Natural killer cell (primary cell): ENCODE data around the gene MIGA2. TPM values are rescaled to one million over a fixed set of nuclear protein-coding genes. Genes with fewer than 3 reads are reported as not detected.

ENCODE experiments used
- ATAC-seq, 3 donors: fragments of 150-1000 bp in 2 of 3; fragments of 200-7000 bp in 1 of 3; cut with Tn5 transposase; 1 replicate in 1 of 3; 2 replicates in 2 of 3; pipeline ENCODE4 v1.10.0; 2021; ENCODE audit warnings: mild to moderate bottlenecking in 2 of 3, moderate library complexity in 2 of 3
- DNase-seq, 2 donors: peaks; one replicate each; pipeline versions ENCODE4 v3.0.0 to v3.0.0-alpha.2; 2013 to 2021; ENCODE audit warnings: mixed read lengths in 1 of 2
- H3K27ac ChIP-seq: one replicate; pipeline ENCODE4 v1.5.1; 2013; ENCODE audit warnings: mild to moderate bottlenecking, low read length
- H3K27me3 ChIP-seq: one replicate; pipeline ENCODE4 v1.6.1; 2013; ENCODE audit warnings: low read length; ENCODE audit not compliant: control insufficient read depth, insufficient read depth
- H3K36me3 ChIP-seq: one replicate; pipeline ENCODE4 v1.6.1; 2013; ENCODE audit warnings: low read length; ENCODE audit not compliant: control insufficient read depth, insufficient read depth
- H3K4me1 ChIP-seq: one replicate; pipeline ENCODE4 v1.6.1; 2013; ENCODE audit warnings: low read length; ENCODE audit not compliant: control insufficient read depth, insufficient read depth
- H3K4me3 ChIP-seq: one replicate; pipeline ENCODE4 v1.5.1; 2013; ENCODE audit warnings: low read length
- H3K9me3 ChIP-seq: one replicate; pipeline ENCODE4 v1.6.1; 2013; ENCODE audit warnings: low read length; ENCODE audit not compliant: control insufficient read depth, insufficient read depth
- H3K27ac Mint-ChIP-seq, 2 donors: one replicate each; pipeline ENCODE4 v1.8.0; 2022; ENCODE audit warnings: mild to moderate bottlenecking in 2 of 2, mixed read lengths in 2 of 2, moderate library complexity in 1 of 2
- H3K27me3 Mint-ChIP-seq, 2 donors: one replicate each; pipeline ENCODE4 v1.8.0; 2022; ENCODE audit warnings: low read depth in 2 of 2, mixed read lengths in 2 of 2
- H3K36me3 Mint-ChIP-seq: one replicate; pipeline ENCODE4 v1.8.0; 2022; ENCODE audit warnings: mixed read lengths
- H3K4me1 Mint-ChIP-seq, 2 donors: one replicate each; pipeline ENCODE4 v1.8.0; 2022; ENCODE audit warnings: mixed read lengths in 2 of 2
- H3K4me3 Mint-ChIP-seq: one replicate; pipeline ENCODE4 v1.8.0; 2022; ENCODE audit warnings: mild to moderate bottlenecking, moderate library complexity, mixed read lengths
- H3K9me3 Mint-ChIP-seq, 2 donors: one replicate each; pipeline ENCODE4 v1.8.0; 2022; ENCODE audit warnings: mixed read lengths in 2 of 2
- CTCF ChIP-seq: fragments of 200-600 bp; IDR thresholded peaks from one replicate; pipeline ENCODE4 v1.8.0; 2022; ENCODE audit warnings: antibody characterized with exemption
- WGBS: methylation state at CpG from one replicate; pipeline ENCODE4 v1.1.7; 2013; ENCODE audit warnings: missing lambda C conversion rate; ENCODE audit not compliant: insufficient coverage; 5-methylcytosine and 5-hydroxymethylcytosine counted together
- intact Hi-C: fragments of 100-400 bp; cut with micrococcal nuclease; formaldehyde crosslinking; loops from one replicate; pipeline ENCODE4 v1.14.2; 2022
- total RNA-seq, 4 donors: library from RNA; stranded (reverse); fragments of 120-200 nt in 1 of 4; gene quantifications; one replicate each; pipeline versions ENCODE4 v1.2.3 to v1.2.4, GENCODE V29; 2013 to 2022

Gene MIGA2
- total RNA-seq, 3 donors from 2014 or later (not counting 1 experiment from before 2014, with no cell fraction given) = 67.3 to 77.9 (median 73.9) TPM

GRCh38 chr9:129042016-129042415 lies 5.6 kb downstream of the MIGA2 start:
- H3K36me3 ChIP-seq = peaks cover 20% of the 10 kb centered on the region
- TF ChIP-seq CTCF = no peak
- DNase-seq (no peak), ATAC-seq (no peak)
- H3K27ac ChIP-seq = no peak overlapping the region
- intact Hi-C loops = no loop called here
- peaks cover 18% of the 10 kb centered on the region for H3K4me1 ChIP-seq
- H3K27me3 ChIP-seq = no peaks in the 10 kb centered on the region
- no peak overlapping the region for H3K4me3 ChIP-seq
- Mint-ChIP-seq H3K4me3 (no peak overlapping the region), H3K27ac (no peak overlapping the region), H3K27me3 (no peaks in the 10 kb centered on the region), H3K36me3 (no peaks in the 10 kb centered on the region), H3K9me3 (no peaks in the 10 kb centered on the region), H3K4me1 (peaks cover 13 to 26% of the 10 kb centered on the region in 2 donors)
- H3K9me3 ChIP-seq = no peaks in the 10 kb centered on the region
- WGBS = 95% methylated on average over 16 of the region's 16 CpGs

GRCh38 chr9:129052592-129052991 lies 16.2 kb downstream of the MIGA2 start:
- DNase-seq = no peak
- H3K27me3 ChIP-seq = no peaks in the 10 kb centered on the region
- 96% methylated on average over 7 of the region's 8 CpGs for WGBS

GRCh38 chr9:129053020-129053419 lies 16.6 kb downstream of the MIGA2 start:
- Histone ChIP-seq H3K27ac (no peak overlapping the region), H3K4me3 (no peak overlapping the region), H3K27me3 (no peaks in the 10 kb centered on the region), H3K9me3 (no peaks in the 10 kb centered on the region), H3K36me3 (peaks cover 38% of the 10 kb centered on the region), H3K4me1 (peaks cover 2% of the 10 kb centered on the region)
- ATAC-seq = no peak
- Mint-ChIP-seq H3K4me1 (peaks cover 3 to 4% of the 10 kb centered on the region in 2 donors), H3K27ac (no peak overlapping the region), H3K27me3 (no peaks in the 10 kb centered on the region), H3K9me3 (no peaks in the 10 kb centered on the region), H3K4me3 (no peak overlapping the region), H3K36me3 (no peaks in the 10 kb centered on the region)
- TF ChIP-seq CTCF = no peak
- intact Hi-C loops = no loop called here
- DNase-seq = no peak
- WGBS = 98% methylated on average over 5 of the region's 6 CpGs

More at GRCh38 chr9:129052592-129052991, 16.2 kb downstream of the MIGA2 start:
- H3K4me1 ChIP-seq = no peaks in the 10 kb centered on the region
- ATAC-seq = no peak
- intact Hi-C loops = no loop called here
- no peak for TF ChIP-seq CTCF
- Mint-ChIP-seq H3K36me3 (no peaks in the 10 kb centered on the region), H3K27me3 (no peaks in the 10 kb centered on the region), H3K4me1 (no peaks in the 10 kb centered on the region), H3K27ac (no peak overlapping the region), H3K9me3 (no peaks in the 10 kb centered on the region), H3K4me3 (no peak overlapping the region)
- H3K36me3 ChIP-seq = peaks cover 40% of the 10 kb centered on the region
- H3K4me3 ChIP-seq = no peak overlapping the region
- H3K27ac ChIP-seq = no peak overlapping the region
- no peaks in the 10 kb centered on the region for H3K9me3 ChIP-seq

GRCh38 chr9:129054163-129054851 lies 17.9 kb downstream of the MIGA2 start:
- no peak for TF ChIP-seq CTCF
- H3K27me3 Mint-ChIP-seq = no peaks in the 10 kb centered on the region
- intact Hi-C loops = no loop called here
- no peaks in the 10 kb centered on the region for H3K9me3 ChIP-seq
- no peak overlapping the region for H3K4me3 Mint-ChIP-seq
- H3K27ac Mint-ChIP-seq = no peak overlapping the region
- ATAC-seq = no peak
- H3K4me1 Mint-ChIP-seq = peaks cover 5 to 6% of the 10 kb centered on the region in 2 donors
- H3K27ac ChIP-seq = no peak overlapping the region
- no peaks in the 10 kb centered on the region for H3K36me3 Mint-ChIP-seq
- H3K9me3 Mint-ChIP-seq = no peaks in the 10 kb centered on the region
- no peaks in the 10 kb centered on the region for H3K27me3 ChIP-seq
- peaks cover 11% of the 10 kb centered on the region for H3K4me1 ChIP-seq
- no peak overlapping the region for H3K4me3 ChIP-seq
- DNase-seq = no peak
- WGBS = 82% methylated on average over 5 of the region's 5 CpGs
- H3K36me3 ChIP-seq = peaks cover 31% of the 10 kb centered on the region
